ENCODE data around the gene DNLZ. TPM values are rescaled to one million over a fixed set of nuclear protein-coding genes. Genes with fewer than 3 reads are reported as not detected.

The DNLZ gene
- total RNA-seq, 1 donor from 2014 or later, result 14.5 TPM

- TF ChIP-seq, protein P1, sequence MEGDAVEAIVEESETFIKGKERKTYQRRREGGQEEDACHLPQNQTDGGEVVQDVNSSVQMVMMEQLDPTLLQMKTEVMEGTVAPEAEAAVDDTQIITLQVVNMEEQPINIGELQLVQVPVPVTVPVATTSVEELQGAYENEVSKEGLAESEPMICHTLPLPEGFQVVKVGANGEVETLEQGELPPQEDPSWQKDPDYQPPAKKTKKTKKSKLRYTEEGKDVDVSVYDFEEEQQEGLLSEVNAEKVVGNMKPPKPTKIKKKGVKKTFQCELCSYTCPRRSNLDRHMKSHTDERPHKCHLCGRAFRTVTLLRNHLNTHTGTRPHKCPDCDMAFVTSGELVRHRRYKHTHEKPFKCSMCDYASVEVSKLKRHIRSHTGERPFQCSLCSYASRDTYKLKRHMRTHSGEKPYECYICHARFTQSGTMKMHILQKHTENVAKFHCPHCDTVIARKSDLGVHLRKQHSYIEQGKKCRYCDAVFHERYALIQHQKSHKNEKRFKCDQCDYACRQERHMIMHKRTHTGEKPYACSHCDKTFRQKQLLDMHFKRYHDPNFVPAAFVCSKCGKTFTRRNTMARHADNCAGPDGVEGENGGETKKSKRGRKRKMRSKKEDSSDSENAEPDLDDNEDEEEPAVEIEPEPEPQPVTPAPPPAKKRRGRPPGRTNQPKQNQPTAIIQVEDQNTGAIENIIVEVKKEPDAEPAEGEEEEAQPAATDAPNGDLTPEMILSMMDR (IDR thresholded peaks at IDR 0.05; ENCODE audit: unreplicated experiment), result no peak
- Mint-ChIP-seq H3K9me3 (ENCODE audit: unreplicated experiment) (no peaks in the 10 kb centered on the region), H3K27me3 (ENCODE audit: unreplicated experiment) (no peaks in the 10 kb centered on the region)
Observed at GRCh38 chr9:136336881-136337280, 26.7 kb downstream of the DNLZ start.

GRCh38 chr9:136336156-136336870 lies 27.2 kb downstream of the DNLZ start:
- no peaks in the 10 kb centered on the region for H3K9me3 Mint-ChIP-seq (ENCODE audit: unreplicated experiment)
- H3K36me3 Mint-ChIP-seq (ENCODE audit: low read depth, unreplicated experiment), result no peaks in the 10 kb centered on the region
- no peaks in the 10 kb centered on the region for H3K4me1 Mint-ChIP-seq (ENCODE audit: unreplicated experiment)
- no peak overlapping the region for H3K27ac Mint-ChIP-seq (ENCODE audit: unreplicated experiment)
- DNase-seq (ENCODE audit: low spot score), result no peak
- no peak overlapping the region for H3K4me3 Mint-ChIP-seq (ENCODE audit: unreplicated experiment)
- TF ChIP-seq, protein P1 (IDR thresholded peaks at IDR 0.05; ENCODE audit: unreplicated experiment), result no peak
- H3K27me3 Mint-ChIP-seq (ENCODE audit: unreplicated experiment), result no peaks in the 10 kb centered on the region

More at GRCh38 chr9:136336881-136337280, 26.7 kb downstream of the DNLZ start:
- Mint-ChIP-seq H3K27ac (ENCODE audit: unreplicated experiment) (no peak overlapping the region), H3K36me3 (ENCODE audit: low read depth, unreplicated experiment) (no peaks in the 10 kb centered on the region), H3K4me3 (ENCODE audit: unreplicated experiment) (no peak overlapping the region), H3K4me1 (ENCODE audit: unreplicated experiment) (no peaks in the 10 kb centered on the region)
- DNase-seq (ENCODE audit: low spot score), result no peak

DNA sequence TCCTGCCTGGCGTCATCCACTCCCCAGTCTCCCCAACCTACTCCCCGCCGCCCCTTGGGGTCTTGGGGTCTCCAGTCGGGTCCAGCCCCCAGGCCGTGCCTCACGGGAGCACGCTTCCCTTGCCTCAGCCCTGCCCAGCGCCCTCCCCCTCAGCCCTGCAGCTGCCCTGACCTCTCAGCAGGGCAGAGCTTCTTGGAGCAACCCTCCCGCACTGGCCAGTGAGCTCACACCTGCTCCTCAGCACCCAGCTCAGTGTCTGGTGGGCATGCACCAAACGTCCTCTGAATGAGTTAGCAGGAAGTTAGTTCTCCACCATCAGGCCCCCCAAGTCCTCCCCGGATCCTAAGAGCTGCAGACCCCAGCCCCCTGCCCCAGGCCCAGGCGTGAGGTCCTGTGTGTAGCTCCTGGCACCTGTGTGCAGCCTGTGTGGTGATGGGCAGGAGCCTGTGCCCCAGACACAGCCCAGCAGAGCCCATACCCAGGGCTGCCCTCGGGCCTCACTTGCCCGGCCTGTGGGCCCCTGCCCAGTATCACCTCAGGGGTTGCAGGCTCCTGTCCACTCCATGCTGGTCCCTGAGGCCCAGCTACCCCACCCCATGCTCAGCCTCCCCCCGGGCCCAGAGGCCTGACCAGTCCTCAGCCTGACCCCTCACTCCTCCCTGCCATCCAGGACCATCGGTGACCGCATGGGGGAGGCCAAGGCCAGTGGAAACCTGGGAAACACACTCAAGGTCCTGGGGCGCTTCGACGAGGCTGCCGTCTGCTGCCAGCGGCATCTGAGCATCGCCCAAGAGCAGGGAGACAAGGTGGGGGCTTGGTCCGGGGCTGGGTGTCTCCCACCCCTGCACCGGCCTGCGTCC lies 28.0 kb downstream of the DNLZ start:
- Mint-ChIP-seq H3K27ac (ENCODE audit: unreplicated experiment) (no peak overlapping the region), H3K36me3 (ENCODE audit: low read depth, unreplicated experiment) (no peaks in the 10 kb centered on the region), H3K4me3 (ENCODE audit: unreplicated experiment) (no peak overlapping the region), H3K4me1 (ENCODE audit: unreplicated experiment) (no peaks in the 10 kb centered on the region), H3K27me3 (ENCODE audit: unreplicated experiment) (no peaks in the 10 kb centered on the region), H3K9me3 (ENCODE audit: unreplicated experiment) (no peaks in the 10 kb centered on the region)
- TF ChIP-seq, protein P1 (IDR thresholded peaks at IDR 0.05; ENCODE audit: unreplicated experiment), result no peak
- no peak for DNase-seq (ENCODE audit: low spot score)

DNA sequence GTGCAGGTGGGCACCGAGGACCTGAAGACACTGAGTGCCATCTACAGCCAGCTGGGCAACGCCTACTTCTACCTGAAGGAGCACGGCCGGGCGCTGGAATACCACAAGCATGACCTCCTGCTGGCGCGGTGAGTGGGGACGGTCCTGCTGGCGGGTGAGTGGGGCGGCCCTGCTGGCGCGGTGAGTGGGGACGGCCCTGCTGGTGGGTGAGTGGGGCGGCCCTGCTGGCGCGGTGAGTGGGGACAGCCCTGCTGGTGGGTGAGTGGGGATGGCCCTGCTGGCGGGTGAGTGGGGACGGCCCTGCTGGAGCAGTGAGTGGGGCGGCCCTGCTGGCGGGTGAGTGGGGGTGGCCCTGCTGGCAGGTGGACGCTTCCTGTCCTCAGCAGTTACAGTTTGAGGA lies 29.0 kb downstream of the DNLZ start:
- no peak for DNase-seq (ENCODE audit: low spot score)
- no peak overlapping the region for H3K4me3 Mint-ChIP-seq (ENCODE audit: unreplicated experiment)
- TF ChIP-seq, protein P1 (IDR thresholded peaks at IDR 0.05; ENCODE audit: unreplicated experiment), result no peak
- H3K9me3 Mint-ChIP-seq (ENCODE audit: unreplicated experiment), result no peaks in the 10 kb centered on the region
- H3K27ac Mint-ChIP-seq (ENCODE audit: unreplicated experiment), result no peak overlapping the region
- H3K36me3 Mint-ChIP-seq (ENCODE audit: low read depth, unreplicated experiment), result no peaks in the 10 kb centered on the region
- H3K27me3 Mint-ChIP-seq (ENCODE audit: unreplicated experiment), result no peaks in the 10 kb centered on the region
- no peaks in the 10 kb centered on the region for H3K4me1 Mint-ChIP-seq (ENCODE audit: unreplicated experiment)

DNA sequence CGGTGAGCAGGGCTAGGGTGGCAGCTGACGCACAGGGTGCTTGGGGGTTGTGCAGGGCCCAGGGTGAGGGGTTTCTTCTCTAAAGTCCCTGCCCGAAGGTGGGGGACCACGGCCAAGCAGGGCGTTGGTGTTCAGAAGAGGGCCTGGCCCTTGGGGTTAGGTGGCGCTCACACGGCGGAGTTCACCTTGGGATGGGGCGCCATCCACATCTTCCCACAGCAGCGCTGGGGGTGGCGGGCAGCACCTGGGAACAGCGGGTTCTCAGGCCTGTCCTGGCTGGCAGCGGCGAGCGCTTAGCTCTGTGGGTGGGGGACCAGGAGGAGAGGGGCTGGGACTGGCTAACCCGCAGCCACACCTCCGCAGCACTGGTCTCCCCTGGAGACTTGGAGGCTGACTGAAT lies 30.1 kb downstream of the DNLZ start:
- peaks cover 3% of the 10 kb centered on the region for H3K27me3 Mint-ChIP-seq (ENCODE audit: unreplicated experiment)
- H3K27ac Mint-ChIP-seq (ENCODE audit: unreplicated experiment), result no peak overlapping the region
- DNase-seq (ENCODE audit: low spot score), result no peak

More for the DNA sequence above, 30.1 kb downstream of the DNLZ start:
- H3K9me3 Mint-ChIP-seq (ENCODE audit: unreplicated experiment), result no peaks in the 10 kb centered on the region
- H3K4me3 Mint-ChIP-seq (ENCODE audit: unreplicated experiment), result no peak overlapping the region
- TF ChIP-seq, protein P1 (IDR thresholded peaks at IDR 0.05; ENCODE audit: unreplicated experiment), result no peak
- peaks cover 4% of the 10 kb centered on the region for H3K4me1 Mint-ChIP-seq (ENCODE audit: unreplicated experiment)
- no peaks in the 10 kb centered on the region for H3K36me3 Mint-ChIP-seq (ENCODE audit: low read depth, unreplicated experiment)

All from endothelial cell (in vitro differentiated cells).